ENCODE measurements around the gene KPNA4.

The KPNA4 gene

DNA sequence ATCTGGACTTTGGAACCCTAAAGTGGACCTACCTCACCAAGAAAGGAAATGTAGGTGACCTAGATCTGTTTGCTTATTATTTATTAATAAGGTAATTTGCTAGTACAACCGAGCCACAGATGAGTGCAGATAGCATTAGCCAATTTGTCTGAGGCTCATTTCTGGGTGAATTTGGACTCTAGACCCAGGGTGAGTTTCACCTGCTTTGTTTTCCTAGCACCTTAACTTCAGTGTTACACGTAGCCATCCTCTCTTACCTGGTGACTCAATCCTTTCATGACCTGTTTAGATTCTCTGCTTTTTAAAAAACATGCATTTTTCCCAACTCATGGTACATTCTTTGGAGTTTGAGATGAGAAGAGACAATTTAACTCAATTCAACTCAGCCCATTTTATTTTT is 33.5 kb upstream of the KPNA4 start:
- no peak for TF ChIP-seq EZH2phosphoT487 (IDR thresholded peaks at IDR 0.05; ENCODE audit: borderline replicate concordance, low read length)
- TF ChIP-seq, protein P1, sequence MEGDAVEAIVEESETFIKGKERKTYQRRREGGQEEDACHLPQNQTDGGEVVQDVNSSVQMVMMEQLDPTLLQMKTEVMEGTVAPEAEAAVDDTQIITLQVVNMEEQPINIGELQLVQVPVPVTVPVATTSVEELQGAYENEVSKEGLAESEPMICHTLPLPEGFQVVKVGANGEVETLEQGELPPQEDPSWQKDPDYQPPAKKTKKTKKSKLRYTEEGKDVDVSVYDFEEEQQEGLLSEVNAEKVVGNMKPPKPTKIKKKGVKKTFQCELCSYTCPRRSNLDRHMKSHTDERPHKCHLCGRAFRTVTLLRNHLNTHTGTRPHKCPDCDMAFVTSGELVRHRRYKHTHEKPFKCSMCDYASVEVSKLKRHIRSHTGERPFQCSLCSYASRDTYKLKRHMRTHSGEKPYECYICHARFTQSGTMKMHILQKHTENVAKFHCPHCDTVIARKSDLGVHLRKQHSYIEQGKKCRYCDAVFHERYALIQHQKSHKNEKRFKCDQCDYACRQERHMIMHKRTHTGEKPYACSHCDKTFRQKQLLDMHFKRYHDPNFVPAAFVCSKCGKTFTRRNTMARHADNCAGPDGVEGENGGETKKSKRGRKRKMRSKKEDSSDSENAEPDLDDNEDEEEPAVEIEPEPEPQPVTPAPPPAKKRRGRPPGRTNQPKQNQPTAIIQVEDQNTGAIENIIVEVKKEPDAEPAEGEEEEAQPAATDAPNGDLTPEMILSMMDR (IDR thresholded peaks at IDR 0.05; ENCODE audit: low read depth, low read length, poor library complexity, severe bottlenecking) = no peak
- H3K4me1 ChIP-seq (ENCODE audit: control insufficient read depth, low read length) = no peaks in the 10 kb centered on the region
- H3K27me3 ChIP-seq (ENCODE audit: control insufficient read depth, low read length) = peaks cover 5% of the 10 kb centered on the region; the same call in 1 of the 2 replicates
- no peak overlapping the region for H3K4me3 ChIP-seq (ENCODE audit: low read length)
- H3K9me2 ChIP-seq (replicated peaks; ENCODE audit: control insufficient read depth, low read length) = no peaks in the 10 kb centered on the region; the same call in 1 of the 2 replicates
- no peak overlapping the region for H3K4me2 ChIP-seq (ENCODE audit: low read length)
- H3K79me2 ChIP-seq (ENCODE audit: control insufficient read depth, low read length) = no peaks in the 10 kb centered on the region
- H3K36me3 ChIP-seq (ENCODE audit: control insufficient read depth, low read length) = no peaks in the 10 kb centered on the region
- H3K9me3 ChIP-seq (ENCODE audit: control insufficient read depth, insufficient read depth, low read length) = no peaks in the 10 kb centered on the region
- H3K27ac ChIP-seq (ENCODE audit: low read depth, low read length) = no peak overlapping the region
- H3F3A ChIP-seq (ENCODE audit: control insufficient read depth, insufficient read depth) = no peaks in the 10 kb centered on the region
- no peaks in the 10 kb centered on the region for H4K20me1 ChIP-seq (ENCODE audit: control insufficient read depth, insufficient read depth, low read depth, low read length)

DNA sequence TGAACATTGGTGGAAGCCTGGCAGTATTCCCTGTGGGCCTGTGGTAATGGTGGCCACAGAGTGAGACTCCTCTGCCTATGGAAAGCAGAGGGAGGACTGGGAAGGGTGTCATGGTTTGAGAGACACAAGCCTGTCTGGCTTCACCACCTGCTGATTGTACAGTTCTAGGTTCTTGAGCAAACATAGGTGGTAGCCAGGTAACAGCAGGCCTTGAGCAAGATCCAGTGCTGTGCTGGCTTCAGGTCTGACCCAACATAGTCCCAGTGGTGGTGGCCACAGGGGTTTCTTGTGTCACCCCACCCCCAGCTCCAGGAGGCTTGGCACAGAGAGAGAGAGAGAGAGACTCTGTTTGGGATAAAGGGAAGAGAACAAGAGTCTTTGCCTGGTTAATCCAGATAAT is 22.7 kb upstream of the KPNA4 start:
- no peak overlapping the region for H3K4me3 ChIP-seq (ENCODE audit: low read length)
- H3K27me3 ChIP-seq (ENCODE audit: control insufficient read depth, low read length) = no peaks in the 10 kb centered on the region
- H3K4me1 ChIP-seq (ENCODE audit: control insufficient read depth, low read length) = peaks cover 4% of the 10 kb centered on the region
- no peak overlapping the region for H3K4me2 ChIP-seq (ENCODE audit: low read length)
- no peak for TF ChIP-seq EZH2phosphoT487 (IDR thresholded peaks at IDR 0.05; ENCODE audit: borderline replicate concordance, low read length)
- TF ChIP-seq, protein P1 (IDR thresholded peaks at IDR 0.05; ENCODE audit: low read depth, low read length, poor library complexity, severe bottlenecking) = no peak
- no peak overlapping the region for H3K27ac ChIP-seq (ENCODE audit: low read depth, low read length)
- H4K20me1 ChIP-seq (ENCODE audit: control insufficient read depth, insufficient read depth, low read depth, low read length) = no peaks in the 10 kb centered on the region
- no peaks in the 10 kb centered on the region for H3K9me3 ChIP-seq (ENCODE audit: control insufficient read depth, insufficient read depth, low read length)
- H3K36me3 ChIP-seq (ENCODE audit: control insufficient read depth, low read length) = no peaks in the 10 kb centered on the region
- H3F3A ChIP-seq (ENCODE audit: control insufficient read depth, insufficient read depth) = no peaks in the 10 kb centered on the region
- no peaks in the 10 kb centered on the region for H3K79me2 ChIP-seq (ENCODE audit: control insufficient read depth, low read length)
- H3K9me2 ChIP-seq (replicated peaks; ENCODE audit: control insufficient read depth, low read length) = no peaks in the 10 kb centered on the region

DNA sequence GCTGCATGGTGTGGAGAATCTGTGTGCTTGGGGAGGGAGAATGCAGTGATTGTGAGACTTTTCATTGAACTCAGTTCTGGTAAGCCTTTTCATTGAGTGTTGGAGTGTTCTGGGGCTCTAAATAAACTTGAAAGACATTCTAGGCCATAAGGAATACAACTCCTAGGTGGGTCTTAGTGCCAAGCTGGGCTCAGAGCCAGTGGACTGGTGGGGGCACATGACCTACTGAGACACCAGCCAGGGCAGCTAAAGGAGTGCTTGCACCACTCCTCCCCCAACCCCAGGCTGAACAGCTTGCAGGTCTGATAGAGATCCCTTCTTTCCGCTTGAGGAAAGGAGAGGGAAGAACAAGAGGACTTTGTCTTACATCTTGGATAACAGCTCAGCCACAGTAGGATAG is 21.7 kb upstream of the KPNA4 start:
- no peaks in the 10 kb centered on the region for H3K9me2 ChIP-seq (replicated peaks; ENCODE audit: control insufficient read depth, low read length)
- H3K27ac ChIP-seq (ENCODE audit: low read depth, low read length) = no peak overlapping the region
- H3F3A ChIP-seq (ENCODE audit: control insufficient read depth, insufficient read depth) = no peaks in the 10 kb centered on the region
- H3K4me1 ChIP-seq (ENCODE audit: control insufficient read depth, low read length) = peaks cover 13% of the 10 kb centered on the region
- TF ChIP-seq, protein P1 (IDR thresholded peaks at IDR 0.05; ENCODE audit: low read depth, low read length, poor library complexity, severe bottlenecking) = no peak
- TF ChIP-seq EZH2phosphoT487 (IDR thresholded peaks at IDR 0.05; ENCODE audit: borderline replicate concordance, low read length) = no peak
- H3K4me3 ChIP-seq (ENCODE audit: low read length) = no peak overlapping the region
- H3K36me3 ChIP-seq (ENCODE audit: control insufficient read depth, low read length) = no peaks in the 10 kb centered on the region
- H3K9me3 ChIP-seq (ENCODE audit: control insufficient read depth, insufficient read depth, low read length) = no peaks in the 10 kb centered on the region
- no peaks in the 10 kb centered on the region for H3K27me3 ChIP-seq (ENCODE audit: control insufficient read depth, low read length)
- H3K4me2 ChIP-seq (ENCODE audit: low read length) = no peak overlapping the region
- no peaks in the 10 kb centered on the region for H3K79me2 ChIP-seq (ENCODE audit: control insufficient read depth, low read length)
- no peaks in the 10 kb centered on the region for H4K20me1 ChIP-seq (ENCODE audit: control insufficient read depth, insufficient read depth, low read depth, low read length)

DNA sequence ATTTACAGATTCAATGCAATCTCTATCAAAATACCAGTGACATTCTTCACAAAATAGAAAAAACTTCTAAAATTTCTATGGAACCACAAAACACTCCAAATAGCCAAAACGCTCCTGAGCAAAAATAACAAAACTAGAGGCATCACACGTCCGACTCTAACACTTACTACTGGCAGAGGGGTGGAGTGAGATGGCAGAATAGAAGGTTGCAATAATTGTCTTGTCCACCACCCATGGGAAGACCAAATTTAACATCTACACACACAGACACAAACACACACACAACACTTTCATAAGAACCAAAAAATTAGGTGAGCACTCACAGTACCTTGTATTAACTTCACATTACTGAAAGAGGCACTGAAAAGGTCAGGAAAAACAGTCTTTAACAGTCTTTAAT is 21.3 kb upstream of the KPNA4 start:
- Histone ChIP-seq H3F3A (ENCODE audit: control insufficient read depth, insufficient read depth) (no peaks in the 10 kb centered on the region), H3K79me2 (ENCODE audit: control insufficient read depth, low read length) (no peaks in the 10 kb centered on the region), H3K27me3 (ENCODE audit: control insufficient read depth, low read length) (no peaks in the 10 kb centered on the region), H4K20me1 (ENCODE audit: control insufficient read depth, insufficient read depth, low read depth, low read length) (no peaks in the 10 kb centered on the region), H3K4me3 (ENCODE audit: low read length) (no peak overlapping the region), H3K9me2 (replicated peaks; ENCODE audit: control insufficient read depth, low read length) (no peaks in the 10 kb centered on the region), H3K36me3 (ENCODE audit: control insufficient read depth, low read length) (no peaks in the 10 kb centered on the region), H3K4me1 (ENCODE audit: control insufficient read depth, low read length) (peaks cover 17% of the 10 kb centered on the region), H3K27ac (ENCODE audit: low read depth, low read length) (no peak overlapping the region), H3K4me2 (ENCODE audit: low read length) (no peak overlapping the region), H3K9me3 (ENCODE audit: control insufficient read depth, insufficient read depth, low read length) (no peaks in the 10 kb centered on the region)
- TF ChIP-seq, protein P1 (IDR thresholded peaks at IDR 0.05; ENCODE audit: low read depth, low read length, poor library complexity, severe bottlenecking) = no peak
- no peak for TF ChIP-seq EZH2phosphoT487 (IDR thresholded peaks at IDR 0.05; ENCODE audit: borderline replicate concordance, low read length)
